Activated CD4-positive, CD25-positive, alpha-beta regulatory T cell treated with anti-CD3 and anti-CD28 coated beads, Interleukin-2, amount 50 U/mL, for 16 hours (primary cell): ENCODE data around the gene LRRC74B.
A peak's percentile ranks its signal among the peaks of the same experiment; 100 is the strongest.

ENCODE experiments used
- DNase-seq: peaks from one replicate; pipeline ENCODE4 v3.0.0-alpha.2; 2020; ENCODE audit warnings: low read depth, low spot score

Gene LRRC74B

GRCh38 chr22:21101877-21102638 is 56.3 kb downstream of the LRRC74B start:
- DNase-seq = no peak

- peak; percentile 46 for DNase-seq
These were observed 57.0 kb downstream of the LRRC74B start for GRCh38 chr22:21102659-21103267.

- DNase-seq = no peak
These were observed 57.9 kb downstream of the LRRC74B start for GRCh38 chr22:21103633-21104032.

- no peak for DNase-seq
These were observed 58.5 kb downstream of the LRRC74B start for GRCh38 chr22:21104126-21104691.

DNA sequence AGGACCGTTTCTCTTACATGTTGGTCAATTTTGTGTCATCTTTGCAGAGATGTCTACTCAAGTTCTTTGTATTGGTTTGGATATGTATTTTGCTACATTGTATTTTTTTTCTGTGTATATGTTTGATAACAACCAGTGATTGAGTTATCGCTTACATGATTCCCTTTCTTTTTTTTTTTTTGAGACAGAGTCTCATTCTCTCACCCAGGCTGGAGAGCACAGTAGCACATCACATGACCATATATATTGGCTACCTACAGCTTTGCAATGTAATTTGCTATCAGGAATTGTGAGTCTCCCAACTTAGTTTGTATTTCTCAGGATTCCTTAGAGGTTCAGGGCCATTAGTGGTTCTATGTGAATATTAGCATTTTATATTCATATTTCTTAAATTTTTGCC is 59.5 kb downstream of the LRRC74B start:
- no peak for DNase-seq

GRCh38 chr22:21106000-21106399 is 60.3 kb downstream of the LRRC74B start:
- no peak for DNase-seq

- DNase-seq = no peak
These were observed 62.8 kb downstream of the LRRC74B start for GRCh38 chr22:21108379-21109115.
